HG03066 (cell line): ENCODE measurements around the gene TBL3.
"Not testable (repeated sequence)": the region's sequence is repeated elsewhere in the genome, so short reads cannot be mapped to it uniquely, and the experiment has no call there.

Experiments used
- ATAC-seq: cut with Tn5 transposase; IDR thresholded peaks from one replicate; pipeline ENCODE4 v1.9.1; 2021; ENCODE audit warnings: low read depth; ENCODE audit not compliant: unreplicated experiment

TBL3 gene

GRCh38 chr16:1971796-1972489 is at the start of gene TBL3:
TBL3 (plus strand) TSS chr16:1972053; CDS start chr16:1972165, 112 bp downstream.
- ATAC-seq: peak; percentile 74

- ATAC-seq: no peak
Measured at GRCh38 chr16:1922357-1922756, 49.5 kb upstream of the TBL3 start.

- ATAC-seq: no peak
Measured at GRCh38 chr16:1923299-1924034, 48.4 kb upstream of the TBL3 start.

- no peak for ATAC-seq
Measured at GRCh38 chr16:1924095-1924494, 47.8 kb upstream of the TBL3 start.

- no peak for ATAC-seq
Measured at GRCh38 chr16:1926271-1926670, 45.6 kb upstream of the TBL3 start.

- peak; percentile 21 for ATAC-seq
Measured at GRCh38 chr16:1929105-1929504, 42.7 kb upstream of the TBL3 start.

GRCh38 chr16:1929578-1930337 is 42.1 kb upstream of the TBL3 start:
- peak; percentile 75 for ATAC-seq

GRCh38 chr16:1930338-1930720 is 41.5 kb upstream of the TBL3 start:
- ATAC-seq: no peak

- no peak for ATAC-seq
Measured at GRCh38 chr16:1932050-1933028, 39.5 kb upstream of the TBL3 start.

GRCh38 chr16:1933097-1933661 is 38.7 kb upstream of the TBL3 start:
- no peak for ATAC-seq

GRCh38 chr16:1936945-1937479 is 34.8 kb upstream of the TBL3 start:
- ATAC-seq: no peak

GRCh38 chr16:1938316-1938715 is 33.5 kb upstream of the TBL3 start:
- ATAC-seq: no peak

- ATAC-seq: no peak
Measured at GRCh38 chr16:1938910-1939309, 32.9 kb upstream of the TBL3 start.

GRCh38 chr16:1939833-1940232 is 32.0 kb upstream of the TBL3 start:
- not testable (repeated sequence) for ATAC-seq

- ATAC-seq: no peak
Measured at GRCh38 chr16:1940273-1941161, 31.3 kb upstream of the TBL3 start.

GRCh38 chr16:1941162-1942046 is 30.4 kb upstream of the TBL3 start:
- ATAC-seq: no peak

GRCh38 chr16:1942047-1942809 is 29.6 kb upstream of the TBL3 start:
- ATAC-seq: no peak
